MM.1S (cell line): ENCODE data around the gene ARHGAP12.

Experiments used
- DNase-seq: peaks from one replicate; pipeline ENCODE4 v3.0.0-alpha.2; 2015
- H2AFZ ChIP-seq: fragments of 300-600 bp; sonication (generic); 2 replicates; pipeline ENCODE4 v1.6.0; 2016; ENCODE audit warnings: antibody characterized with exemption, low read length
- H3F3A ChIP-seq: fragments of 300-600 bp; sonication (generic); 2 replicates; pipeline ENCODE4 v1.6.1; 2016; ENCODE audit warnings: mild to moderate bottlenecking, antibody characterized with exemption, low read length, moderate library complexity, mixed read lengths; ENCODE audit not compliant: insufficient read depth
- H3K27ac ChIP-seq: fragments of 300-600 bp; sonication (generic); 2 replicates; pipeline ENCODE4 v1.5.1; 2016; ENCODE audit warnings: mild to moderate bottlenecking, low read length
- H3K27me3 ChIP-seq: fragments of 300-600 bp; sonication (generic); replicated peaks from 2 replicates; pipeline ENCODE4 v1.6.0; 2016; ENCODE audit warnings: low read length; ENCODE audit not compliant: insufficient read depth
- H3K36me3 ChIP-seq: fragments of 300-600 bp; sonication (generic); replicated peaks from 2 replicates; pipeline ENCODE4 v1.6.1; 2016; ENCODE audit warnings: mild to moderate bottlenecking, low read length, mixed read lengths; ENCODE audit not compliant: insufficient read depth
- H3K4me1 ChIP-seq: fragments of 300-600 bp; sonication (generic); 2 replicates; pipeline ENCODE4 v1.6.1; 2016; ENCODE audit warnings: low read length, mixed read lengths
- H3K4me2 ChIP-seq: fragments of 300-600 bp; sonication (generic); 2 replicates; pipeline ENCODE4 v1.6.0; 2016; ENCODE audit warnings: low read depth, low read length
- H3K4me3 ChIP-seq: fragments of 300-600 bp; sonication (generic); 2 replicates; pipeline ENCODE4 v1.5.1; 2016; ENCODE audit warnings: low read length, mixed read lengths
- H3K79me2 ChIP-seq: fragments of 300-600 bp; sonication (generic); 2 replicates; pipeline ENCODE4 v1.6.1; 2016; ENCODE audit warnings: mixed run types, low read length, mixed read lengths
- H3K9ac ChIP-seq: fragments of 300-600 bp; sonication (generic); 2 replicates; pipeline ENCODE4 v1.6.1; 2016; ENCODE audit warnings: low read length, mixed read lengths
- H3K9me2 ChIP-seq: fragments of 300-600 bp; sonication (generic); replicated peaks from 2 replicates; pipeline ENCODE4 v1.6.1; 2016; ENCODE audit warnings: mild to moderate bottlenecking, low read length, mixed read lengths; ENCODE audit not compliant: insufficient read depth
- H3K9me3 ChIP-seq: fragments of 300-600 bp; sonication (generic); replicated peaks from 2 replicates; pipeline ENCODE4 v1.6.1; 2016; ENCODE audit warnings: mild to moderate bottlenecking, low read length, mixed read lengths; ENCODE audit not compliant: insufficient read depth
- H4K20me1 ChIP-seq: fragments of 300-600 bp; sonication (generic); 2 replicates; pipeline ENCODE4 v1.6.1; 2016; ENCODE audit warnings: mild to moderate bottlenecking, low read length, moderate library complexity, mixed read lengths; ENCODE audit not compliant: insufficient read depth
- CTCF ChIP-seq: fragments of 300-600 bp; sonication (generic); IDR thresholded peaks from 2 replicates; pipeline ENCODE4 v1.5.1; 2016; ENCODE audit warnings: antibody characterized with exemption, low read length, mixed read lengths
- EZH2 ChIP-seq: fragments of 300-600 bp; sonication (generic); optimal IDR thresholded peaks from 2 replicates; pipeline ENCODE3; 2017; ENCODE audit warnings: low read depth, mild to moderate bottlenecking, antibody characterized with exemption, low read length, mixed read lengths
- EZH2phosphoT487 ChIP-seq: fragments of 300-600 bp; sonication (generic); IDR thresholded peaks from 2 replicates; pipeline ENCODE4 v1.6.1; 2018; ENCODE audit warnings: antibody characterized with exemption, low read length

ARHGAP12 gene

GRCh38 chr10:31930856-31931255 is 2.2 kb upstream of the ARHGAP12 start:
- peak overlapping the region; percentile 83 for H3K4me2 ChIP-seq
- H3K9me3 ChIP-seq: no peaks in the 10 kb centered on the region
- H4K20me1 ChIP-seq: no peaks in the 10 kb centered on the region
- no peak for DNase-seq
- no peak overlapping the region; the same call in 1 of the 2 replicates for H3K27ac ChIP-seq
- no peak for TF ChIP-seq EZH2phosphoT487
- TF ChIP-seq EZH2: no peak
- TF ChIP-seq CTCF: no peak
- peaks cover 8% of the 10 kb centered on the region; the same call in 1 of the 2 replicates for H3K4me1 ChIP-seq
- H3F3A ChIP-seq: peaks cover 24% of the 10 kb centered on the region
- H3K36me3 ChIP-seq: no peaks in the 10 kb centered on the region
- H2AFZ ChIP-seq: peak overlapping the region; percentile 98
- H3K4me3 ChIP-seq: peak overlapping the region; percentile 90
- peaks cover 18% of the 10 kb centered on the region for H3K79me2 ChIP-seq
- H3K27me3 ChIP-seq: no peaks in the 10 kb centered on the region
- no peaks in the 10 kb centered on the region for H3K9me2 ChIP-seq
- peak overlapping the region; percentile 74; the same call in 1 of the 2 replicates for H3K9ac ChIP-seq

DNA sequence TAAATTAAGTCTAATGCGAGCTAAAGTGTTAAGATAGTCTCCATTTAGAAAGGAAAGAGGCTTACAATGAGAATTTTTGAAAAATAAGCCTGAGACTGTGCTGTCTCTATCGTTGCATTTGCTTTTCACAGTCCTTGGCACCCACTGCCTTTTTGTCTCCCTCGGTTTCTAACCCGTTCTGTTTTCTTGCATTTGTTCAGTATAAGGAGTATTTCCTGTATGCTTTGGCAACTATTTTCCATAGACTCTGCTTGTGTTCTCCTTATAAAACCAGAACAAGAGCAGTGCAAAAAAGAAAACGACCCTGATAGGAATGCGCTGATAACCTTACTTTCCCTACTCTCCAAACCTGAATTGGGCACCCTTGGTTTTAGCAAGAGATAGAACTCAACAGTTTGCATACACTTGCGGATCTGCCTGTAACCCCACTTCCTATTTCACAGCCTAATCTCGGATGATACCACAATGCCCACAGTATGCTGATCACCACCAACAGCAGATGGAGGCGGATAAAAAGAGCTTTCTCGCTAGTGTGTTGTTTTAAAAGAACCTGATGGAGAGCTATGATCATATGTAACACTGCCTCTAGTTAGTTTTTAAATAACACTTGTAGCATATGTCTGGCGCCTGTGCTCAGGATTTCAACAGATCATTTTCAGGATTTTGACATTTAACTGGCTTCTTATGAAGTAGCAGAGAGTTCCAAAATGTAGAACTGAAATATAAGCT is 1.6 kb upstream of the ARHGAP12 start:
- peaks cover 25% of the 10 kb centered on the region for H3K79me2 ChIP-seq
- peak; percentile 62 for DNase-seq
- H3K27me3 ChIP-seq: no peaks in the 10 kb centered on the region
- no peaks in the 10 kb centered on the region for H3K9me3 ChIP-seq
- TF ChIP-seq EZH2: no peak
- H3K4me2 ChIP-seq: peak overlapping the region; percentile 83
- no peaks in the 10 kb centered on the region for H3K36me3 ChIP-seq
- peak overlapping the region; percentile 31; the same call in 1 of the 2 replicates for H3K27ac ChIP-seq
- peaks cover 8% of the 10 kb centered on the region; the same call in 1 of the 2 replicates for H3K4me1 ChIP-seq
- H3F3A ChIP-seq: peaks cover 24% of the 10 kb centered on the region
- H4K20me1 ChIP-seq: no peaks in the 10 kb centered on the region
- H3K9ac ChIP-seq: peak overlapping the region; percentile 74; the same call in 1 of the 2 replicates
- peak overlapping the region; percentile 98 for H2AFZ ChIP-seq
- peak overlapping the region; percentile 90 for H3K4me3 ChIP-seq
- H3K9me2 ChIP-seq: no peaks in the 10 kb centered on the region

DNA sequence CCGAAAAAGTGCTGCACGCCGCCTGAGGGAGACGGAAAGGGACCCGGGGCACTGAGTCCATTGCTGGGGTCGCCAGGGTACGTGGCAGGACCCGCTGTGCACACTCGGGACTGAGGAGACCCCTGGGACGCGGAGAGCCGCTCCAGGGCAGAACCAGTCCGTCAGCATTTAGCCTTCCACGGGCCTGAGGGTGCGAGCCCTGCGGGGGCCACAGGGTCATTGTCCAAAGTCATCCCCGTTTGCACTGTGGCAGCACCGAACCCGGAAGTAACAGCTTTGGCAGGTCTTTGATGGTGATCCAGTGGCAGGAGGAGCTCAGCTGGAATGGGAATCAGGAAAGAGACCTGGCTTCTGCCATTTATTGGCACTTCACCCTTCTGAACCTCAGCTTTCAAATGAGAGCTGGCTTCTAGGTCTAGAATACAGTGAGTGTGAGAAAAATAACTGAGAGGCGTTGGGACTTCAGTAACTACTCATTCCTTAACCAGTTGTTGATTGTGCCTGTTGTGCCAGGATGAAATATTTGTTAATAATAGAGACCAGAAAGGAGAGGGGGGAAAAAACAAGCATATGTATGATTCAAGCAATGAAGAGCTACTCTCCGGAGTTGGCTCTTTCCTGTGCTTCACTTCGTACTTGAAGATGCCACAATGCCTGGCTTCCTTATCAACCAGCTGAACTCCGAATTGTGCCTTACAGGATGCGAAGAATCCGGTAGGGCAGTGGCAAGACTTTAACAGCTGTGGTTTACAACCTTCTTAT is 811 bp upstream of the ARHGAP12 start:
- H3K9me3 ChIP-seq: no peaks in the 10 kb centered on the region
- H3K27me3 ChIP-seq: no peaks in the 10 kb centered on the region
- peaks cover 24% of the 10 kb centered on the region for H3F3A ChIP-seq
- peak overlapping the region; percentile 31; the same call in 1 of the 2 replicates for H3K27ac ChIP-seq
- no peaks in the 10 kb centered on the region for H3K9me2 ChIP-seq
- peak; percentile 48 for DNase-seq
- peak overlapping the region; percentile 83 for H3K4me2 ChIP-seq
- peak overlapping the region; percentile 90 for H3K4me3 ChIP-seq
- H3K79me2 ChIP-seq: peaks cover 31% of the 10 kb centered on the region
- H3K36me3 ChIP-seq: no peaks in the 10 kb centered on the region
- H2AFZ ChIP-seq: peak overlapping the region; percentile 98
- peaks cover 8% of the 10 kb centered on the region; the same call in 1 of the 2 replicates for H3K4me1 ChIP-seq
- peak overlapping the region; percentile 74 for H3K9ac ChIP-seq
- no peaks in the 10 kb centered on the region for H4K20me1 ChIP-seq
- TF ChIP-seq CTCF (no peak), EZH2 (no peak), EZH2phosphoT487 (no peak)
